GM20000 (cell line): ENCODE measurements around the gene SPATA2.

Source experiments
- DNase-seq: peaks from one replicate; pipeline ENCODE4 v3.0.0; 2012; ENCODE audit warnings: low spot score
- TF ChIP-seq, protein P1 (sequence below): IDR thresholded peaks from 2 replicates; pipeline ENCODE4 v1.5.1; 2012; ENCODE audit warnings: mild to moderate bottlenecking, control low read depth; ENCODE audit errors: extremely low read depth, missing control alignments

SPATA2 gene

DNA sequence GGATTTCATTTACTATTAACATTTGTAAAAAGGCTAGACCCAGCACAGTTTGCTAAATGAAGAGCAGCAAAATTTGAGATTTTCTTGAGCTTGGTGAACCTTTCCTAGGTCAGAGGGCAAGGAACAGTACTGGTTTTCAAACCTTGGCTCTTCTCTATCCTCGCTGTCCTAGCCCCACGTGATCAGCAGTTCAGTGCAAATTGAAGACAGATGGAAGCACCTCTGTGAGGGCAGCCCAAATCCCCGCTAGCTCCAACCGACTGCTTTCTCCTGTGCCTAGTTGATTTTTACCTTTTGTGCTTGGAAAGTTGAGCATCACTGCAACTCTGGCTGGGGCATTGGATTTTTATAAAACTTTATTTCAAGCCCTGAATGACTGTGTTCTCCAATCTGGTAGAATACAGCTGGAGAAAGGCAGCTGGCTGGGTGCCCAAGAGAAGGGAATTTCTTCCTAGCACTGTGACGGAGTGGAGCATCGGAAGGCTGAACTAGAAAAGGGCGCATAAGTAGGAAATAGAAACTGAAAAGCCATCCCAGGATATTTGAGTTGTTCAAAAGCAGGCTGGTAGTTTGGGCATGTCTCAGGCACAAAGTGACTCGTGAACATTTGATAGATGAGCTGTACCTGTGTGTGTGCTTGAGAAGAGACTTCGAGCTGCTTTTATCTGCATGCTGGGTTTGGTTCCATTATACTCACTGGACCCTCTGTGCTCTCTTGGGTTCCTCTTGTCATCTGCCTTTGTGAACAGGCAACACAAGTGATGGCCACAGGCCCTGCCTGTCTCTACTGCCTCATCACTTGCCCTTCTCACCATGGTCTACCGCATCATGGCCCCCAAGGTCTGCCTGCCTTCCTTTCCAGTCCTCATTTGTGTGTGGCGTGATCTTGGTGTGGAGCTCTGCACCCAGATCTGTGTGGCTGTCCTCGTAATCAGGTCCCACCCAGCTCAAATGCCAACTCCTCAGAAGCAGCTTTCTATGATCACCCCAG lies 23.1 kb upstream of the SPATA2 start:
- DNase-seq, result no peak
- TF ChIP-seq, protein P1, sequence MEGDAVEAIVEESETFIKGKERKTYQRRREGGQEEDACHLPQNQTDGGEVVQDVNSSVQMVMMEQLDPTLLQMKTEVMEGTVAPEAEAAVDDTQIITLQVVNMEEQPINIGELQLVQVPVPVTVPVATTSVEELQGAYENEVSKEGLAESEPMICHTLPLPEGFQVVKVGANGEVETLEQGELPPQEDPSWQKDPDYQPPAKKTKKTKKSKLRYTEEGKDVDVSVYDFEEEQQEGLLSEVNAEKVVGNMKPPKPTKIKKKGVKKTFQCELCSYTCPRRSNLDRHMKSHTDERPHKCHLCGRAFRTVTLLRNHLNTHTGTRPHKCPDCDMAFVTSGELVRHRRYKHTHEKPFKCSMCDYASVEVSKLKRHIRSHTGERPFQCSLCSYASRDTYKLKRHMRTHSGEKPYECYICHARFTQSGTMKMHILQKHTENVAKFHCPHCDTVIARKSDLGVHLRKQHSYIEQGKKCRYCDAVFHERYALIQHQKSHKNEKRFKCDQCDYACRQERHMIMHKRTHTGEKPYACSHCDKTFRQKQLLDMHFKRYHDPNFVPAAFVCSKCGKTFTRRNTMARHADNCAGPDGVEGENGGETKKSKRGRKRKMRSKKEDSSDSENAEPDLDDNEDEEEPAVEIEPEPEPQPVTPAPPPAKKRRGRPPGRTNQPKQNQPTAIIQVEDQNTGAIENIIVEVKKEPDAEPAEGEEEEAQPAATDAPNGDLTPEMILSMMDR, result no peak

- TF ChIP-seq, protein P1, result no peak
- peak; percentile 43 for DNase-seq
Measured at GRCh38 chr20:49937027-49937929, 21.9 kb upstream of the SPATA2 start.

GRCh38 chr20:49936153-49937026 lies 21.1 kb upstream of the SPATA2 start, which contains the start of gene RNF114:
Gene RNF114, plus strand, starts transcription at chr20:49936397. Its CDS starts 16 bp downstream, at chr20:49936413.
- DNase-seq, result peak; percentile 99
- TF ChIP-seq, protein P1, result no peak

- TF ChIP-seq, protein P1, result no peak
- no peak for DNase-seq
Measured at GRCh38 chr20:49935746-49936152, 20.4 kb upstream of the SPATA2 start.

- no peak for DNase-seq
- TF ChIP-seq, protein P1, result no peak
Measured at GRCh38 chr20:49929142-49929494, 13.8 kb upstream of the SPATA2 start.

- peak; percentile 84 for DNase-seq
- TF ChIP-seq, protein P1, result peak; percentile 78
Measured at GRCh38 chr20:49928411-49929141, 13.2 kb upstream of the SPATA2 start.
